Memory B cell (primary cell): ENCODE data around the gene AFAP1L1.

ENCODE experiments used
- ATAC-seq: fragments of 150-1000 bp; cut with Tn5 transposase; 2 replicates; pipeline ENCODE4 v1.10.0; 2021; ENCODE audit warnings: low read depth, mild to moderate bottlenecking, moderate library complexity
- DNase-seq, 2 donors: peaks; one replicate each; pipeline ENCODE4 v3.0.0; 2022; ENCODE audit warnings: low spot score in 2 of 2
- H3K27ac Mint-ChIP-seq: one replicate; pipeline ENCODE4 v1.8.0; 2022; ENCODE audit warnings: mild to moderate bottlenecking, moderate library complexity, mixed read lengths
- H3K27me3 Mint-ChIP-seq: one replicate; pipeline ENCODE4 v1.8.0; 2022; ENCODE audit warnings: mixed read lengths
- H3K36me3 Mint-ChIP-seq: one replicate; pipeline ENCODE4 v1.8.0; 2022; ENCODE audit warnings: mild to moderate bottlenecking, mixed read lengths
- H3K4me1 Mint-ChIP-seq: one replicate; pipeline ENCODE4 v1.8.0; 2022; ENCODE audit warnings: mixed read lengths
- H3K4me3 Mint-ChIP-seq: one replicate; pipeline ENCODE4 v1.8.0; 2022; ENCODE audit warnings: mild to moderate bottlenecking, moderate library complexity, mixed read lengths
- H3K9me3 Mint-ChIP-seq: one replicate; pipeline ENCODE4 v1.8.0; 2022; ENCODE audit warnings: mixed read lengths

The AFAP1L1 gene

DNA sequence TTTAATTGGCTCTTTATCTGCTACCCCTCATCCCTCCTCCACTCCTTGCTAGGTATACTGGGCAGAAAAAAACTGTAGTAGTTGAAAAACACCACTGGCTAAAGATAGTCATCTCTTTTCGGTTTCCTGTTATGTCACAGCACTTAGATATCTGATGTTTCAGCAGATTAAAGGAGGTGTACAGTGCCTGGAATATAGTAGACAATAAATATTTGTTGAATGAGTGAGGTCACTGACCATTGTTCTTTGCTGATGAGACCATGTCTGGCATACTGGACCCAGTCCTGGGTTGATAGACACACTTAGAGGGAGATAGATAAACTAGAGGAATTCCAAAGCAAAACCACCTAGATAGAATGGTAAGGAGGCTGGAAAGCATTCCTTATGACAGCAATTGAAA is 76.9 kb downstream of the AFAP1L1 start:
- Mint-ChIP-seq H3K27me3 (no peaks in the 10 kb centered on the region), H3K4me3 (no peak overlapping the region), H3K9me3 (no peaks in the 10 kb centered on the region), H3K4me1 (peaks cover 16% of the 10 kb centered on the region), H3K36me3 (peaks cover 32% of the 10 kb centered on the region), H3K27ac (no peak overlapping the region)
- ATAC-seq: no peak
- DNase-seq: no peak

DNA sequence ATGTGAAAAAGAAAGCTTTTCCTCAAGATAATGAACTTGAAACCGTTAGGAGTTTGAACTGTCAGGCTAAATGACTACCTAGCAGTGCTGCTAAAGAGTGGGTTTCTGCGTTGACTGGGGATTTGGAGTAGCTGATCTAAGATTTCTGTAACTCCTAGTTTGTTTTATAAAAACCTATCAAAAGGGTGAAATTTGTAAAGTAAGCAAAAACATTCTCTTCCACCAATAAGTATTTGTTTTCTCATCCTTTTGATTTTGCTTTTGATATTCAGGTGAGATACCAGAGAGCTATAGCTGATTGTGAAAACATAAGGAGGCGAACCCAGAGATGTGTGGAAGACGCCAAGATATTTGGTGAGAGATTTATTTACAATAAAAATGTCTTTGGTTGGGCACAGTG is 77.7 kb downstream of the AFAP1L1 start:
- H3K36me3 Mint-ChIP-seq: peaks cover 36% of the 10 kb centered on the region
- no peak overlapping the region for H3K4me3 Mint-ChIP-seq
- peaks cover 12% of the 10 kb centered on the region for H3K4me1 Mint-ChIP-seq
- H3K27me3 Mint-ChIP-seq: no peaks in the 10 kb centered on the region
- ATAC-seq (no peak), DNase-seq (no peak)
- no peaks in the 10 kb centered on the region for H3K9me3 Mint-ChIP-seq
- no peak overlapping the region for H3K27ac Mint-ChIP-seq

DNA sequence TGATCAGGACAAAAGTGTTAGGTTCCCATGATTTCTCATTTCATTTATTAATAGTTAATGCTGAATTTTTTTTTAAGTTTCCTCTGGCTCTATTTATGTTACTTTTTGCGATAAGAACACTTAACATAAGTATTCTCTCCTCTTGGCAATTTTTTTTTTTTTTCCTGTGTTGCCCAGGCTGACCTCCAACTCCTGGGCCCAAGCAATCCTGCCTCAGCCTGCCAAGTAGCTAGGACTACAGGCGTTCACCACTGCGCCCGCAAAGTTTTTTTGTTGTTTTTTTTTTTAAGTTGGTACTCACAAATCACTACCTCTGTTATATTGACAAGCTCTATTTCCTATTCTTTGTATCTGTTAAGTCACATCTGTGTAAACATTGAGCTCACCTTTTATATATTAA is 80.5 kb downstream of the AFAP1L1 start:
- ATAC-seq (no peak), DNase-seq (no peak)
- H3K4me3 Mint-ChIP-seq: no peak overlapping the region
- peaks cover 5% of the 10 kb centered on the region for H3K4me1 Mint-ChIP-seq
- H3K36me3 Mint-ChIP-seq: peaks cover 41% of the 10 kb centered on the region
- no peaks in the 10 kb centered on the region for H3K9me3 Mint-ChIP-seq
- H3K27me3 Mint-ChIP-seq: no peaks in the 10 kb centered on the region
- H3K27ac Mint-ChIP-seq: no peak overlapping the region

DNA sequence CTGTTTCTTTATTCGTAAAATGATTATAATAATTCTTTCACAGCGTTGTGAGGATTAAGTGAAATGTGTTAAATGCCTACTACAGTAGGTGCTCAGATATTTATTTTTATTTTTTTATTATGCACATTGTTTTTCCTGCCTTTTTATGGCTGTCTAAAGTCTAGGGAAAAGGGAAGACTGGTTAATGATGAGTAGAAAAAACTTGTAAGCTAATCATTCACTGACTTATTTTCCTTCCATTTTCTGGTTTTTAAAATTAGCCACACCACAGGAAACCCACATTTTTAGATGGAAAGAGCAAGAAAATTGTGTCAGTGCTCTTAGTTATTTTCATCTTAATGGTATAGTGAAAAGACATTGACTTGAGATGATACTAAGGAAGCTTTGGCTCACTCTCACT is 82.3 kb downstream of the AFAP1L1 start:
- DNase-seq (no peak), ATAC-seq (no peak)
- no peaks in the 10 kb centered on the region for H3K27me3 Mint-ChIP-seq
- no peak overlapping the region for H3K4me3 Mint-ChIP-seq
- H3K4me1 Mint-ChIP-seq: peaks cover 10% of the 10 kb centered on the region
- no peak overlapping the region for H3K27ac Mint-ChIP-seq
- peaks cover 35% of the 10 kb centered on the region for H3K36me3 Mint-ChIP-seq
- no peaks in the 10 kb centered on the region for H3K9me3 Mint-ChIP-seq

DNA sequence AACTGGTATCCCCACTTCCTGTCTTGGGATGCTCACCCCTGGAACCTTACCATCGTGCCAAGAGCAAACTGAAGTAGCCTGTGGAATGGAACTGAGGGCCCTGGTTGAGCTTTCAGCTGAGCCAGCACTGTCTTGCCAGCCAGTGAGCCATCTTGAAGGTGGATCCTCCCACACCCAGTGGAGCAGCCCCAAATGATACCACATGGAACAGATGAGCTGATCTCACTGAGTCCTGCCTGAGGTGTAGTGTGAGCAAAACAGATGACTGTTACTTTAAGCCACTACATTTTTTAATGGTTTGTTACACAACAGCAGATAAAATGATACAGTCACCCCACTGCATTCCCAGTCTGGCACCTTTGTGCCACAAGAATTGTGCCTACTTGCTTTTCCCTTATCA is 84.0 kb downstream of the AFAP1L1 start:
- Mint-ChIP-seq H3K4me3 (no peak overlapping the region), H3K9me3 (no peaks in the 10 kb centered on the region), H3K36me3 (peaks cover 20% of the 10 kb centered on the region), H3K27me3 (no peaks in the 10 kb centered on the region), H3K27ac (peak overlapping the region; percentile 32), H3K4me1 (peaks cover 14% of the 10 kb centered on the region)
- DNase-seq: no peak
- no peak for ATAC-seq

DNA sequence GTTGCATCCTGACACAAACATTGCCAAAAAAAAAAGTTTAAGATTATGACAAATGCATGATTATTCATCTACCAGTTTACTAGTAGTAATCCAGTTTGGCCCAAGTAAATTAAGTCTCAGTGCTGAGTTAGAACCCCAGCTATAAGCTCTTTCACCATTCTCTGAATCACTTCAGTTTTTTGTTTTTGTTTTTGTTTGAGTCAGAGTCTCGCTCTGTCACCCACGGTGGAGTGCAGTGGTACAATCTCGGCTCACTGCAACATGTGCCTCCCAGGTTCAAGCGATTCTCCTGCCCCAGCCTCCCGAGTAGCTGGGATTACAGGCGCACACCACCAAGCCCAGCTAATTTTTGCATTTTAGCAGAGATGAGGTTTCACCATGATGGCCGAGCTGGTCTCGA is 84.7 kb downstream of the AFAP1L1 start:
- Mint-ChIP-seq H3K9me3 (no peaks in the 10 kb centered on the region), H3K4me3 (no peak overlapping the region), H3K36me3 (peaks cover 19% of the 10 kb centered on the region), H3K27me3 (no peaks in the 10 kb centered on the region), H3K4me1 (peaks cover 14% of the 10 kb centered on the region), H3K27ac (no peak overlapping the region)
- DNase-seq: no peak
- no peak for ATAC-seq

DNA sequence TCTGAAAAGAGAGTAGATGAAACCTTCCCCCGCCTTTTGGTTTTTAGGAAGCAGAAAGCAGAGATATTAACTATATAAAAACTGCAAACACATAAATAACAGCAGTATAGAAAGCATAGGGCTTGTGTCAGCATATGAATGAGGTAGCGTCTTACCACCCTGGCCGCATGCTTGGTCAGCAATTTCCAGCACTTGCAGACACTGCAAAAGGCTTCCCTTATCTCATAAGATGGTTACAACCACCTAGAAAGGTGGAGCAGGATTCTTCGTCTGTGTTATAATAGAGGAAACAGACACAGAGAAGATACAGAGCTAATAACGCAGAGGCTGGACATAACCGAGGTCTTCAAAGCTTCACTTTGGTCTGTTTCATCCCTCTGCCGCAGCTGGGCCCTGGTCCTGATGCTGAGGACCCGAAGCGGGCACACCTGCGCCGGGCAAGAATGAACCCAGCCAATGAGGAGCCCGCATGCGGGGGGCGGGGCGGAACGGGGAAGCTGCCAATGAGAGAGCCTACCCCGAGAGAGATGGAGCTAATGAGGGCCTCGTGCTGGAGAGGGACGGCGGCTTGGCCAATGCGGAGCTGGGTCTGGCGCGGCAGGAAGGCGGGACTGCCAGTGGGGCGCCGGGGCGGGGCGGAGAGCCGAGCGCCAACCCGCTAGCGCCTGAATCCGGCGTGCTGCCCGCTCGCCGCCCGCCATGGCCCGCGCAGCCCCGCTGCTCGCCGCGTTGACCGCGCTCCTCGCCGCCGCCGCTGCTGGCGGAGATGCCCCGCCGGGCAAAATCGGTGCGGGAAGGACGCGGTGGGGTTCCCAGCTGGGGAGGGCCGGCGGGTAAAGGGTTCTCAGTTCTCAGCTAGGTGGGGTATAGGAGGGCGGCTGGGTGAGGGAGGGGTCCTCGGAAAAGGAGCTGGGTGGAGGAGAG is 86.0 kb downstream of the AFAP1L1 start, which contains the start of gene PCYOX1L:
PCYOX1L (plus strand) TSS at position 677 of the 924 bp plus-strand sequence; CDS start at position 700, 23 bp downstream.
- Mint-ChIP-seq H3K27me3 (no peaks in the 10 kb centered on the region), H3K9me3 (no peaks in the 10 kb centered on the region), H3K27ac (peak within 1 kb of the TSS; percentile 62), H3K4me1 (peaks cover 14% of the 10 kb centered on the region), H3K4me3 (peak within 1 kb of the TSS; percentile 83), H3K36me3 (peaks cover 11% of the 10 kb centered on the region)
- peak; percentile 97 for ATAC-seq
- peak; percentile 81 to 84 for DNase-seq

DNA sequence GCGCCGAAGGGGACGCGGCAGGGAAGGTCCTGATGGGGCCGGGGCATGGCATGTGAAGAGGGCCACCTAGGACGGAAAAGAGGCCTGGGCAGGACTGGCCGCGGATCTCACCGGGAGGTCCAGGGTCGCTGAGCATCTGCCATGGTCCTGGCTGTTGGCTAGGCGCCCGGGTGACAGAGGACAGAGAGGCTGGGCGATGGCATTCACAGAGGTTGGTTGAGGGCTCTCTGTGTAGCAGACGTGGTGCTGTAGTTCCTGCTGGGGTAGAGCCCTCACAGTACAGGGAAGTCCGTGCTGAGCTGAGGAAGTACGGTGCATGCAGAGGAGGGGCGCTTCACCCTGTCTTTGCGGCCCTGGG is 86.6 kb downstream of the AFAP1L1 start:
- peak; percentile 44 for ATAC-seq
- Mint-ChIP-seq H3K4me1 (peaks cover 14% of the 10 kb centered on the region), H3K4me3 (peak overlapping the region; percentile 83), H3K9me3 (no peaks in the 10 kb centered on the region), H3K27me3 (no peaks in the 10 kb centered on the region), H3K36me3 (peaks cover 11% of the 10 kb centered on the region), H3K27ac (peak overlapping the region; percentile 62)
- no peak for DNase-seq

DNA sequence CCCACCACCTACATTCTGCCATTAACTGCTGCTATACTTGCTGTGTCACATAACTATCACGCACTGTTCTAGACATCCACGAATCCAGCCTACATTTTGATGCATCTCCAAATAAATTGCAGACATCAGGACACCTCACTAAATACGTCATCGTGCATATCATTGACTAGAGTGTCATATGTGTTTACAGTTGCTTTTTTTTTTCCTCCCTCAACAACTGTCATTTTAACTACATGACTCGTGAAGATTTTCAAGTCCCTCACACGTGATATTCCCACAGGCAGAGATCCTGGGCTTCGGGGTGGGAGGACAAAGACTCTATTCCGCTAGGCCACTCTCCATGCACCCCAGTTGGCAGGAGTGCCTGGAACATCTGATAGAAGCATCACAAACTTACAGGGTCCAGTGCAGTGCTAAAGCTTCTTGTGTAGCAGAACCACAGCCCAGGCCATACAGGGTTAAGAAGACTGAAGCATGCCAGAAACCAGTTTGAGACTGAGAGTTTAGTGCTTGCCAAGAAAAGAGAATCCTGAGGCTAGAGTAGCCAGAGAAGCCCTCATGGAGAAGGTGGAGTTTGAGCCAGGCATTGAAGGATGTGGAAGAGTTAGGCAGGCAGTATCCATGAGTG is 87.3 kb downstream of the AFAP1L1 start:
- Mint-ChIP-seq H3K4me1 (peaks cover 14% of the 10 kb centered on the region), H3K27ac (peak overlapping the region; percentile 62), H3K4me3 (peak overlapping the region; percentile 83), H3K36me3 (peaks cover 8% of the 10 kb centered on the region), H3K9me3 (no peaks in the 10 kb centered on the region), H3K27me3 (no peaks in the 10 kb centered on the region)
- DNase-seq (no peak), ATAC-seq (no peak)

DNA sequence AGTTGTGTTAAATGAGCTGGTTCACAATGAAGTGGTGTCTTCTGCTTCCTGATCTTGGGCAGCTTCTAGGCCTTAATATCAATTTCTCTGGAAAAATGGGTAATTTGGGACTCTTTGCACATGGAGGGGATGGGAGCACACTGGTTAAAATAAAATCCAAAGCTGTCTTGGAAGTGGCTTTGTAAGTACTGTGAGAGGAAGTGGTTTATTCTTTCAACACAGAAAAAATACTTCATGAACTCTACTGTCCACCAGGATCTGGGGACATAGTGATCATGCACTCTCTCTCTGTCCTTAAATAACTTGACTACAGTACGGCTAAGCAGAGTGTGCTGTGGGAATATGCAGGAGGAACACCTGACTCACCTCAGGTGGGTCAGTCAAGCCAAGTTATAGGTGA is 88.6 kb downstream of the AFAP1L1 start:
- no peaks in the 10 kb centered on the region for H3K9me3 Mint-ChIP-seq
- H3K36me3 Mint-ChIP-seq: peaks cover 1% of the 10 kb centered on the region
- no peaks in the 10 kb centered on the region for H3K27me3 Mint-ChIP-seq
- DNase-seq (no peak), ATAC-seq (no peak)
- no peak overlapping the region for H3K27ac Mint-ChIP-seq
- no peak overlapping the region for H3K4me3 Mint-ChIP-seq
- H3K4me1 Mint-ChIP-seq: peaks cover 11% of the 10 kb centered on the region

DNA sequence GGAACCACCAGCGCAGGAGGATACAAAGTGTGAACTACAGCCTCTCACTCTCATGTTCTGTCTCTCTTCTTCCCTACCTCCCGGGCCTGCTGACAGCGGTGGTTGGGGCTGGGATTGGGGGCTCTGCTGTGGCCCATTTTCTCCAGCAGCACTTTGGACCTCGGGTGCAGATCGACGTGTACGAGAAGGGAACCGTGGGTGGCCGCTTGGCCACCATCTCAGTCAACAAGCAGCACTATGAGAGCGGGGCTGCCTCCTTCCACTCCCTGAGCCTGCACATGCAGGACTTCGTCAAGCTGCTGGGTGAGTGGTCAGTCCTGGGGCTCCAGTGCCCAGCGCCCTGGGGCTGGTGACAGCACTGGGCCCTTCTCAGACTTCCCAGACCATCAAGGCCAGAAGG is 90.9 kb downstream of the AFAP1L1 start:
- H3K27ac Mint-ChIP-seq: no peak overlapping the region
- no peaks in the 10 kb centered on the region for H3K27me3 Mint-ChIP-seq
- H3K4me3 Mint-ChIP-seq: no peak overlapping the region
- ATAC-seq (no peak), DNase-seq (no peak)
- H3K36me3 Mint-ChIP-seq: no peaks in the 10 kb centered on the region
- no peaks in the 10 kb centered on the region for H3K9me3 Mint-ChIP-seq
- H3K4me1 Mint-ChIP-seq: peaks cover 11% of the 10 kb centered on the region

DNA sequence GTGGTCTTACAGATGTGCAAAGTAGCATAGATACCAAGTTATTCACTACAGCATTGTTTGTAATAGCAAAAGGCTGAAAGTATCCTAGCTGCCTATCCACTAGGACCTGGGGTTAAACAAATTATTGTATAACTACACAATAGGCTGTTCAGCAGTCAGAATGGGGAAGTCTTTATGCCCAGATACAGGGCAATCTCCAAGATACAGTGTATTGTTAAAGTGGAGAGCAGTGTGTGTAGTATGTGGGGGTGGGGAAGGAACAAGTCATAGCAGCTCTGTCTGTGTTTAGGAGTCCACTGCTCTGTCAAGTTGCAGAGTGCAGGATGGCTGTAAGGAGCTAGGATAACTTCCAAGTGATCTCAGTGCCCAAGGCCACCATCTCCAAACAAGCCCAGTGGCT is 91.7 kb downstream of the AFAP1L1 start:
- DNase-seq: no peak
- ATAC-seq: no peak
- no peak overlapping the region for H3K27ac Mint-ChIP-seq
- H3K9me3 Mint-ChIP-seq: no peaks in the 10 kb centered on the region
- H3K27me3 Mint-ChIP-seq: no peaks in the 10 kb centered on the region
- H3K4me1 Mint-ChIP-seq: peaks cover 8% of the 10 kb centered on the region
- H3K36me3 Mint-ChIP-seq: no peaks in the 10 kb centered on the region
- no peak overlapping the region for H3K4me3 Mint-ChIP-seq

DNA sequence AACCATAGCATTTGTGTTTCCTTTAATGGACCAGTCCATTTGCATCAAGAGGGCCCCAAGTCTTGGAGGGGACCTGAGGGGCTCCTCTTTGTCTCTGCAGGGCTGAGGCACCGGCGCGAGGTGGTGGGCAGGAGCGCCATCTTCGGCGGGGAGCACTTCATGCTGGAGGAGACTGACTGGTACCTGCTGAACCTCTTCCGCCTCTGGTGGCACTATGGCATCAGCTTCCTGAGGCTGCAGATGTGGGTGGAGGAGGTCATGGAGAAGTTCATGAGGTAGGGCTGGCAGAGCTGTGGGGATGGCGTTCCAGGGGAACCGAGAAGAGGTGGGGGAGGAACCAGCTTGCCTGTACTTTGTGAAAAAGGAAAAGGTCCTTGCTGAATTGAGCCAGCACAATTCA is 92.3 kb downstream of the AFAP1L1 start:
- DNase-seq (no peak), ATAC-seq (no peak)
- H3K9me3 Mint-ChIP-seq: no peaks in the 10 kb centered on the region
- H3K4me3 Mint-ChIP-seq: no peak overlapping the region
- H3K27ac Mint-ChIP-seq: no peak overlapping the region
- no peaks in the 10 kb centered on the region for H3K36me3 Mint-ChIP-seq
- H3K4me1 Mint-ChIP-seq: peaks cover 3% of the 10 kb centered on the region
- no peaks in the 10 kb centered on the region for H3K27me3 Mint-ChIP-seq

DNA sequence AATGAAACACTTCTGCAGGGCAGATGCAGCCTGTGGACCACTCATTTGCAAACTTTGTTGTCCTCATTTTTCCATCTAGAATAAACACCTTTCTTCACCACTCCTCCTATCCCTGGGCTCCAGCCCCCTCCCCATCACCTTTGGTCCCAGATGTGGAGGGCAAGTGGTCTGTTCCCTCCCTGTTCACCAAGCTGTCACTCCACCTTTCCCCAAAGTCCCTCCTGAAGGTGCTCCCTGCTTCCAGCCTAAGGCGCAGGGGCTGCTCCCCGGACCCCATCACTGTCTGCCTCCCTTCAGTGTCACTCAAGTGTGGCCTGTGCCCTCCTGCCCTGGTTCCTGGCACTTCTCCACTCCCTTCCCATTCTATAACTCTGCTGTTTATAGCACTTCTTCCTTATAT is 93.1 kb downstream of the AFAP1L1 start:
- DNase-seq (no peak), ATAC-seq (no peak)
- H3K27ac Mint-ChIP-seq: no peak overlapping the region
- no peak overlapping the region for H3K4me3 Mint-ChIP-seq
- no peaks in the 10 kb centered on the region for H3K9me3 Mint-ChIP-seq
- no peaks in the 10 kb centered on the region for H3K27me3 Mint-ChIP-seq
- no peaks in the 10 kb centered on the region for H3K36me3 Mint-ChIP-seq
- peaks cover 4% of the 10 kb centered on the region for H3K4me1 Mint-ChIP-seq
